Posterior vena cava (tissue), 2 donors: ENCODE measurements around the gene CKAP5. TPM values are rescaled to one million over a fixed set of nuclear protein-coding genes. Genes with fewer than 3 reads are reported as not detected.

Experiments
- DNase-seq: peaks from one replicate; pipeline ENCODE4 v3.0.0-alpha.2; 2020; ENCODE audit warnings: low spot score
- intact Hi-C, 2 donors: fragments of 100-400 bp; cut with DNase I; formaldehyde crosslinking; loops; one replicate each; pipeline versions ENCODE4 v1.14.1 to v1.14.2; 2022 to 2023
- long read RNA-seq, 2 donors: library from polyadenylated mRNA; unstranded; transcript quantifications; one replicate each; pipeline ENCODE4 v2.0.0, GENCODE V29; 2020 to 2021
- total RNA-seq, 2 donors: library from RNA; stranded (reverse); fragmentation: NEBNext Ultra II Directional; extraction: Animal tissue kit (Norgen Biotek cat#: 25700); gene quantifications; one replicate each; pipeline ENCODE4 v1.2.1, GENCODE V29; 2021
- donor health status: DM: yes; HTN: yes; CAD: no.
- donor health status: DM: yes; HTN: yes; CAD: no.

CKAP5 gene
- total RNA-seq = 10 to 100 TPM; 56.8 to 66.4 TPM
- long read RNA-seq, donor 1, full-length matches to known transcripts = 1 of 7 reads
- long read RNA-seq, donor 1, partial matches to known transcripts = 5 of 7 reads
- long read RNA-seq, donor 1, other reads (novel, unspliced or antisense) = 1 of 7 reads
- long read RNA-seq, donor 2, partial matches to known transcripts = 14 of 22 reads
- long read RNA-seq, donor 2, other reads (novel, unspliced or antisense) = 8 of 22 reads

- intact Hi-C loops = no loop called here
- DNase-seq = peak; percentile 97
These were observed at the start of gene CKAP5 for GRCh38 chr11:46845740-46846509. Gene CKAP5 (minus strand): TSS chr11:46846280. CDS start chr11:46821231, 25,049 bp downstream.

- peak; percentile 51 for DNase-seq
- intact Hi-C loops = no loop called here
These were observed 49.7 kb upstream of the CKAP5 start for GRCh38 chr11:46895821-46896220.

- peak; percentile 76 for DNase-seq
- intact Hi-C loops = no loop called here
These were observed 48.9 kb upstream of the CKAP5 start for GRCh38 chr11:46894961-46895360.

GRCh38 chr11:46894506-46894905, 48.4 kb upstream of the CKAP5 start:
- DNase-seq = peak; percentile 58
- intact Hi-C loops = no loop called here

- peak; percentile 70 for DNase-seq
- intact Hi-C loops = no loop called here
These were observed 46.8 kb upstream of the CKAP5 start for GRCh38 chr11:46892838-46893237.

GRCh38 chr11:46892109-46892508, 46.0 kb upstream of the CKAP5 start:
- no peak for DNase-seq
- intact Hi-C loops = no loop called here

- intact Hi-C loops = no loop called here
- DNase-seq = no peak
These were observed 44.6 kb upstream of the CKAP5 start for GRCh38 chr11:46890665-46891064.

- peak; percentile 77 for DNase-seq
These were observed 43.8 kb upstream of the CKAP5 start for GRCh38 chr11:46889689-46890475.

GRCh38 chr11:46889251-46889650, 43.2 kb upstream of the CKAP5 start:
- DNase-seq = peak; percentile 70
- intact Hi-C loops = loop anchor here (2.0 kb wide), 2 partner anchors 264 to 266 kb away; no protein-coding TSS in a partner anchor

More at GRCh38 chr11:46889689-46890475, 43.8 kb upstream of the CKAP5 start:
- intact Hi-C loops = loop anchor here (2.0 kb wide), 2 partner anchors 263 to 265 kb away; no protein-coding TSS in a partner anchor

- intact Hi-C loops = loop anchor here (2.0 kb wide), 2 partner anchors 264 to 266 kb away; no protein-coding TSS in a partner anchor
- peak; percentile 12 for DNase-seq
These were observed 42.6 kb upstream of the CKAP5 start for GRCh38 chr11:46888636-46889035.

GRCh38 chr11:46886211-46886610, 40.1 kb upstream of the CKAP5 start:
- peak; percentile 50 for DNase-seq
- intact Hi-C loops = no loop called here

- peak; percentile 24 for DNase-seq
- intact Hi-C loops = no loop called here
These were observed 33.0 kb upstream of the CKAP5 start for GRCh38 chr11:46879056-46879585.

GRCh38 chr11:46877580-46877979, 31.5 kb upstream of the CKAP5 start:
- no peak for DNase-seq
- intact Hi-C loops = no loop called here

GRCh38 chr11:46876471-46876870, 30.4 kb upstream of the CKAP5 start:
- DNase-seq = peak; percentile 72
- intact Hi-C loops = no loop called here

GRCh38 chr11:46874586-46874985, 28.5 kb upstream of the CKAP5 start:
- DNase-seq = no peak
- intact Hi-C loops = loop anchor here in 1 of 2 donors (5.0 kb wide), 1 partner anchor 428 kb away; no protein-coding TSS in a partner anchor

GRCh38 chr11:46868912-46869311, 22.8 kb upstream of the CKAP5 start:
- DNase-seq = peak; percentile 23
- intact Hi-C loops = no loop called here

- DNase-seq = no peak
- intact Hi-C loops = no loop called here
These were observed 19.3 kb upstream of the CKAP5 start for GRCh38 chr11:46865340-46865739.

- intact Hi-C loops = no loop called here
- DNase-seq = no peak
These were observed 14.1 kb upstream of the CKAP5 start for GRCh38 chr11:46860218-46860617.

GRCh38 chr11:46858920-46859546, 13.0 kb upstream of the CKAP5 start:
- no peak for DNase-seq
- intact Hi-C loops = no loop called here
